CD8-positive, alpha-beta memory T cell (primary cell): ENCODE results near the gene C2CD4A. TPM values are rescaled to one million over a fixed set of nuclear protein-coding genes. Genes with fewer than 3 reads are reported as not detected.

ENCODE experiments used
- CTCF ChIA-PET: fragments of 350-600 bp; sonication (Branson Sonifier 250); formaldehyde crosslinking; loops from one replicate; lab custom pipeline; 2021; ENCODE audit warnings: antibody characterized with exemption; lab: Charles Lee
- POLR2A ChIA-PET: fragments of 350-600 bp; sonication (Branson Sonifier 250); formaldehyde crosslinking; loops from one replicate; lab custom pipeline; 2021; ENCODE audit warnings: antibody characterized with exemption; lab: Charles Lee
- DNase-seq, 5 donors: peaks; one replicate each; pipeline versions ENCODE4 v3.0.0 to v3.0.0-alpha.2; 2020 to 2022; ENCODE audit warnings: mixed read lengths in 1 of 5
- H3K27ac ChIP-seq: one replicate; pipeline ENCODE4 v1.7.0; 2013; ENCODE audit warnings: low read depth, mild to moderate bottlenecking, low read length, moderate library complexity
- H3K27me3 ChIP-seq: 2 replicates; pipeline ENCODE4 v1.7.0; 2013; ENCODE audit warnings: low read length, mild to moderate bottlenecking; ENCODE audit not compliant: insufficient read depth, poor library complexity, severe bottlenecking
- H3K36me3 ChIP-seq: 2 replicates; pipeline ENCODE4 v1.7.0; 2013; ENCODE audit warnings: mild to moderate bottlenecking, low read length, moderate library complexity; ENCODE audit not compliant: insufficient read depth
- H3K4me1 ChIP-seq: 2 replicates; pipeline ENCODE4 v1.7.0; 2013; ENCODE audit warnings: mild to moderate bottlenecking, low read length, moderate library complexity; ENCODE audit not compliant: insufficient read depth
- H3K4me3 ChIP-seq: 2 replicates; pipeline ENCODE4 v1.7.0; 2013; ENCODE audit warnings: mild to moderate bottlenecking, low read length
- H3K9me3 ChIP-seq: 2 replicates; pipeline ENCODE4 v1.7.0; 2013; ENCODE audit warnings: mild to moderate bottlenecking, low read length
- H3K27ac Mint-ChIP-seq, 8 donors: one replicate each; pipeline ENCODE4 v1.8.0; 2020 to 2021; ENCODE audit warnings: mixed read lengths in 8 of 8, mild to moderate bottlenecking in 6 of 8, inconsistent platforms in 3 of 8, moderate library complexity in 3 of 8
- H3K27me3 Mint-ChIP-seq, 2 donors: one replicate each; pipeline ENCODE4 v1.8.0; 2020 to 2021; ENCODE audit warnings: mixed read lengths in 2 of 2, mild to moderate bottlenecking in 1 of 2, moderate library complexity in 1 of 2
- H3K36me3 Mint-ChIP-seq, 3 donors: one replicate each; pipeline ENCODE4 v1.8.0; 2020 to 2021; ENCODE audit warnings: mixed read lengths in 3 of 3, inconsistent platforms in 1 of 3, mild to moderate bottlenecking in 1 of 3
- H3K4me1 Mint-ChIP-seq, 3 donors: one replicate each; pipeline ENCODE4 v1.8.0; 2020 to 2021; ENCODE audit warnings: mixed read lengths in 3 of 3, inconsistent platforms in 1 of 3, mild to moderate bottlenecking in 1 of 3
- H3K4me3 Mint-ChIP-seq, 7 donors: one replicate each; pipeline ENCODE4 v1.8.0; 2020 to 2021; ENCODE audit warnings: mixed read lengths in 7 of 7, mild to moderate bottlenecking in 6 of 7, moderate library complexity in 4 of 7, inconsistent platforms in 2 of 7
- H3K9me3 Mint-ChIP-seq, 5 donors: one replicate each; pipeline ENCODE4 v1.8.0; 2020 to 2022; ENCODE audit warnings: mixed read lengths in 5 of 5, mild to moderate bottlenecking in 3 of 5, moderate library complexity in 2 of 5, inconsistent platforms in 1 of 5
- polyA plus RNA-seq: library from polyadenylated mRNA; unstranded; fragments of 300-500 nt; fragmentation: Illumina TruSeq; gene quantifications from one replicate; pipeline ENCODE4 v1.2.3, GENCODE V29; 2021
- total RNA-seq, 2 experiments: library from RNA; stranded (reverse); gene quantifications; one replicate each; pipeline ENCODE4 v1.2.3, GENCODE V29; 2021

The C2CD4A gene
- total and polyA plus RNA-seq, 3 experiments from 2014 or later: 0.09 to 0.13 TPM; not detected in 1

GRCh38 chr15:62060896-62061280 is 5.9 kb upstream of the C2CD4A start:
- H3K4me1 Mint-ChIP-seq: peaks cover 32 to 61% (median 52%) of the 10 kb centered on the region in 3 donors
- no peak for DNase-seq
- H3K27me3 Mint-ChIP-seq: peaks cover 0 to 5% of the 10 kb centered on the region in 2 donors
- peak overlapping the region; percentile 94 for H3K27ac ChIP-seq
- H3K36me3 ChIP-seq: no peaks in the 10 kb centered on the region
- ChIA-PET POLR2A (interaction anchor here (0.5 to 1.4 kb wide), 5 partner anchors 8 to 1216 kb away, joined by 3 to 4 read pairs (median 3); no protein-coding TSS in a partner anchor), CTCF (interaction anchor here (0.6 to 4.4 kb wide), 13 partner anchors 9 to 925 kb away, joined by 3 to 45 read pairs (median 4); no protein-coding TSS in a partner anchor)
- H3K4me1 ChIP-seq: peaks cover 19% of the 10 kb centered on the region
- no peaks in the 10 kb centered on the region for H3K27me3 ChIP-seq
- H3K4me3 ChIP-seq: peak overlapping the region; percentile 95
- H3K9me3 Mint-ChIP-seq: no peaks in the 10 kb centered on the region
- no peaks in the 10 kb centered on the region for H3K9me3 ChIP-seq
- H3K27ac Mint-ChIP-seq: peak overlapping the region; percentile 83 to 100 (median 98)
- H3K36me3 Mint-ChIP-seq: peaks cover 0 to 23% (median 5%) of the 10 kb centered on the region in 3 donors
- peak overlapping the region; percentile 91 to 99 (median 95) for H3K4me3 Mint-ChIP-seq

GRCh38 chr15:62063825-62064635 is 2.7 kb upstream of the C2CD4A start:
- H3K36me3 Mint-ChIP-seq: peaks cover 0 to 19% (median 3%) of the 10 kb centered on the region in 3 donors
- H3K36me3 ChIP-seq: no peaks in the 10 kb centered on the region
- POLR2A ChIA-PET: no interaction called here
- H3K9me3 Mint-ChIP-seq: no peaks in the 10 kb centered on the region
- peaks cover 33 to 54% (median 43%) of the 10 kb centered on the region in 3 donors for H3K4me1 Mint-ChIP-seq
- no peak overlapping the region for H3K27ac ChIP-seq
- H3K9me3 ChIP-seq: no peaks in the 10 kb centered on the region
- CTCF ChIA-PET: interaction anchor here (4.4 kb wide), 1 partner anchor 10 kb away, joined by 45 read pairs; no protein-coding TSS in a partner anchor
- H3K27me3 ChIP-seq: peaks cover 3% of the 10 kb centered on the region
- no peak overlapping the region for H3K4me3 ChIP-seq
- H3K27me3 Mint-ChIP-seq: peaks cover 2 to 16% of the 10 kb centered on the region in 2 donors
- H3K27ac Mint-ChIP-seq: peak overlapping the region in 1 of 8 donors; percentile 42
- DNase-seq: no peak
- peak overlapping the region in 2 of 7 donors; percentile 36 to 42 for H3K4me3 Mint-ChIP-seq
- H3K4me1 ChIP-seq: peaks cover 17% of the 10 kb centered on the region

GRCh38 chr15:62067448-62068044 is 769 bp downstream of the C2CD4A start:
- peak overlapping the region in 4 of 8 donors; percentile 45 to 77 (median 62) for H3K27ac Mint-ChIP-seq

GRCh38 chr15:62068071-62068809 is 1.5 kb downstream of the C2CD4A start:
- DNase-seq: peak in 4 of 5 donors; percentile 6 to 49 (median 9)
- ChIA-PET CTCF (interaction anchor here (2.6 kb wide), 1 partner anchor 8 kb away, joined by 11 read pairs; the partner anchor contains the start of gene VPS13C), POLR2A (interaction anchor here (1.0 kb wide), 1 partner anchor 8 kb away, joined by 3 read pairs; the partner anchor contains the start of gene VPS13C)
- no peak overlapping the region for H3K27ac ChIP-seq
- H3K27me3 ChIP-seq: peaks cover 4% of the 10 kb centered on the region
- peaks cover 20 to 29% (median 21%) of the 10 kb centered on the region in 3 donors for H3K4me1 Mint-ChIP-seq
- H3K36me3 Mint-ChIP-seq: peaks cover 0 to 4% (median 0%) of the 10 kb centered on the region in 3 donors
- H3K4me3 ChIP-seq: no peak overlapping the region
- peak overlapping the region; percentile 80 to 89 (median 86) for H3K4me3 Mint-ChIP-seq
- no peaks in the 10 kb centered on the region for H3K9me3 ChIP-seq
- H3K27me3 Mint-ChIP-seq: peaks cover 2 to 20% of the 10 kb centered on the region in 2 donors
- H3K27ac Mint-ChIP-seq: peak overlapping the region in 4 of 8 donors; percentile 41 to 82 (median 71)
- no peaks in the 10 kb centered on the region for H3K36me3 ChIP-seq
- peaks cover 7% of the 10 kb centered on the region for H3K4me1 ChIP-seq
- H3K9me3 Mint-ChIP-seq: no peaks in the 10 kb centered on the region

More at GRCh38 chr15:62067448-62068044, 769 bp downstream of the C2CD4A start:
- peaks cover 0 to 4% (median 0%) of the 10 kb centered on the region in 3 donors for H3K36me3 Mint-ChIP-seq
- ChIA-PET CTCF (interaction anchor here (1.1 to 1.6 kb wide), 2 partner anchors 10 to 16 kb away, joined by 4 to 5 read pairs; no protein-coding TSS in a partner anchor), POLR2A (no interaction called here)
- peak overlapping the region; percentile 84 to 93 (median 91) for H3K4me3 Mint-ChIP-seq
- H3K9me3 Mint-ChIP-seq: no peaks in the 10 kb centered on the region
- DNase-seq: peak in 2 of 5 donors; percentile 4 to 6
- H3K4me1 ChIP-seq: peaks cover 7% of the 10 kb centered on the region
- H3K27me3 Mint-ChIP-seq: peaks cover 2 to 20% of the 10 kb centered on the region in 2 donors
- peaks cover 4% of the 10 kb centered on the region for H3K27me3 ChIP-seq
- peaks cover 20 to 30% (median 21%) of the 10 kb centered on the region in 3 donors for H3K4me1 Mint-ChIP-seq
- no peaks in the 10 kb centered on the region for H3K9me3 ChIP-seq
- H3K27ac ChIP-seq: no peak overlapping the region
- peak overlapping the region; percentile 55 for H3K4me3 ChIP-seq
- no peaks in the 10 kb centered on the region for H3K36me3 ChIP-seq

- H3K36me3 Mint-ChIP-seq: peaks cover 0 to 4% (median 0%) of the 10 kb centered on the region in 3 donors
- H3K9me3 Mint-ChIP-seq: no peaks in the 10 kb centered on the region
- Histone ChIP-seq H3K27ac (no peak overlapping the region), H3K36me3 (no peaks in the 10 kb centered on the region), H3K9me3 (no peaks in the 10 kb centered on the region), H3K4me3 (no peak overlapping the region), H3K4me1 (peaks cover 7% of the 10 kb centered on the region), H3K27me3 (peaks cover 4% of the 10 kb centered on the region)
- peaks cover 18 to 24% (median 20%) of the 10 kb centered on the region in 3 donors for H3K4me1 Mint-ChIP-seq
- CTCF ChIA-PET: interaction anchor here (2.6 kb wide), 1 partner anchor 8 kb away, joined by 11 read pairs; the partner anchor contains the start of gene VPS13C
- POLR2A ChIA-PET: interaction anchor here (1.0 kb wide), 1 partner anchor 8 kb away, joined by 3 read pairs; the partner anchor contains the start of gene VPS13C
- peaks cover 2 to 23% of the 10 kb centered on the region in 2 donors for H3K27me3 Mint-ChIP-seq
- H3K27ac Mint-ChIP-seq: peak overlapping the region in 4 of 8 donors; percentile 41 to 82 (median 71)
- peak overlapping the region; percentile 80 to 89 (median 86) for H3K4me3 Mint-ChIP-seq
- peak in 1 of 5 donors; percentile 3 for DNase-seq
Measured at GRCh38 chr15:62068810-62069167, 2.0 kb downstream of the C2CD4A start.

GRCh38 chr15:62069551-62069950 is 2.8 kb downstream of the C2CD4A start:
- H3K4me1 Mint-ChIP-seq: peaks cover 17 to 23% (median 20%) of the 10 kb centered on the region in 3 donors
- no peaks in the 10 kb centered on the region for H3K9me3 ChIP-seq
- POLR2A ChIA-PET: no interaction called here
- no peak overlapping the region for H3K27ac ChIP-seq
- peaks cover 4% of the 10 kb centered on the region for H3K27me3 ChIP-seq
- H3K36me3 Mint-ChIP-seq: peaks cover 0 to 4% (median 0%) of the 10 kb centered on the region in 3 donors
- peaks cover 7% of the 10 kb centered on the region for H3K4me1 ChIP-seq
- no peak overlapping the region for H3K27ac Mint-ChIP-seq
- CTCF ChIA-PET: interaction anchor here (2.6 kb wide), 1 partner anchor 9 kb away, joined by 11 read pairs; the partner anchor contains the start of gene VPS13C
- no peak overlapping the region for H3K4me3 Mint-ChIP-seq
- H3K27me3 Mint-ChIP-seq: peaks cover 2 to 31% of the 10 kb centered on the region in 2 donors
- H3K9me3 Mint-ChIP-seq: no peaks in the 10 kb centered on the region
- no peaks in the 10 kb centered on the region for H3K36me3 ChIP-seq
- H3K4me3 ChIP-seq: no peak overlapping the region
- DNase-seq: no peak
